Lower lobe of right lung (tissue), 2 donors: ENCODE measurements around the gene ZFYVE21. TPM values are rescaled to one million over a fixed set of nuclear protein-coding genes. Genes with fewer than 3 reads are reported as not detected.
A peak's percentile ranks its signal among the peaks of the same experiment; 100 is the strongest.

Experiments used
- ATAC-seq, 2 donors: fragments of 200-7000 bp; cut with Tn5 transposase; one replicate each; pipeline ENCODE4 v1.9.1; 2020 to 2022; ENCODE audit warnings: mild to moderate bottlenecking in 2 of 2, moderate library complexity in 2 of 2
- DNase-seq: peaks from one replicate; pipeline ENCODE4 v3.0.0-alpha.2; 2020
- H3K27ac ChIP-seq: fragments of 200-600 bp; one replicate; pipeline ENCODE4 v1.8.0; 2022
- H3K27me3 ChIP-seq: fragments of 200-600 bp; one replicate; pipeline ENCODE4 v1.8.0; 2022; ENCODE audit warnings: low read depth
- H3K36me3 ChIP-seq: fragments of 200-600 bp; one replicate; pipeline ENCODE4 v1.8.0; 2022; ENCODE audit warnings: mild to moderate bottlenecking
- H3K4me1 ChIP-seq: fragments of 200-600 bp; one replicate; pipeline ENCODE4 v1.8.0; 2022
- H3K4me3 ChIP-seq: fragments of 200-600 bp; one replicate; pipeline ENCODE4 v1.8.0; 2022; ENCODE audit warnings: mild to moderate bottlenecking
- H3K9me3 ChIP-seq: fragments of 200-600 bp; one replicate; pipeline ENCODE4 v1.8.0; 2022
- CTCF ChIP-seq: fragments of 200-600 bp; IDR thresholded peaks from one replicate; pipeline ENCODE4 v1.8.0; 2022; ENCODE audit warnings: antibody characterized with exemption, mild to moderate bottlenecking
- intact Hi-C: fragments of 100-400 bp; cut with DNase I; formaldehyde crosslinking; loops from one replicate; pipeline ENCODE4 v1.11.0; 2022
- total RNA-seq: library from RNA; stranded (reverse); fragmentation: NEBNext Ultra II Directional; extraction: Animal tissue kit (Norgen Biotek cat#: 25700); gene quantifications from one replicate; pipeline ENCODE4 v1.2.1, GENCODE V29; 2021
- donor health status: DM: no; HTN: yes; CAD: no; lungs with severe emphysema.

The ZFYVE21 gene
- total RNA-seq, 1 donor from 2014 or later: 49.4 TPM

- no peaks in the 10 kb centered on the region for H3K9me3 ChIP-seq
- H3K36me3 ChIP-seq: peaks cover 46% of the 10 kb centered on the region
- H3K4me1 ChIP-seq: peaks cover 29% of the 10 kb centered on the region
- TF ChIP-seq CTCF: no peak
- H3K4me3 ChIP-seq: no peak overlapping the region
- H3K27ac ChIP-seq: no peak overlapping the region
- no peak for DNase-seq
- H3K27me3 ChIP-seq: no peaks in the 10 kb centered on the region
- no peak for ATAC-seq
- intact Hi-C loops: no loop called here
Observed at GRCh38 chr14:103726474-103726873, 10.9 kb downstream of the ZFYVE21 start.

GRCh38 chr14:103727313-103727980 is 11.8 kb downstream of the ZFYVE21 start:
- H3K27me3 ChIP-seq: no peaks in the 10 kb centered on the region
- ATAC-seq: peak; percentile 69 to 71
- intact Hi-C loops: no loop called here
- no peak overlapping the region for H3K27ac ChIP-seq
- H3K36me3 ChIP-seq: peaks cover 55% of the 10 kb centered on the region
- no peak overlapping the region for H3K4me3 ChIP-seq
- H3K9me3 ChIP-seq: no peaks in the 10 kb centered on the region
- TF ChIP-seq CTCF: peak; percentile 26
- H3K4me1 ChIP-seq: peaks cover 29% of the 10 kb centered on the region
- peak; percentile 74 for DNase-seq

- Histone ChIP-seq H3K27me3 (no peaks in the 10 kb centered on the region), H3K27ac (no peak overlapping the region), H3K36me3 (peaks cover 62% of the 10 kb centered on the region), H3K4me1 (peaks cover 22% of the 10 kb centered on the region), H3K9me3 (no peaks in the 10 kb centered on the region), H3K4me3 (no peak overlapping the region)
- DNase-seq: no peak
- no peak for ATAC-seq
- no peak for TF ChIP-seq CTCF
- intact Hi-C loops: no loop called here
Observed at GRCh38 chr14:103728141-103728540, 12.5 kb downstream of the ZFYVE21 start.

GRCh38 chr14:103728721-103729120 is 13.1 kb downstream of the ZFYVE21 start:
- intact Hi-C loops: no loop called here
- no peaks in the 10 kb centered on the region for H3K9me3 ChIP-seq
- peaks cover 16% of the 10 kb centered on the region for H3K4me1 ChIP-seq
- no peak overlapping the region for H3K4me3 ChIP-seq
- TF ChIP-seq CTCF: no peak
- ATAC-seq (peak; percentile 13 to 25), DNase-seq (no peak)
- H3K27me3 ChIP-seq: no peaks in the 10 kb centered on the region
- H3K36me3 ChIP-seq: peaks cover 67% of the 10 kb centered on the region
- no peak overlapping the region for H3K27ac ChIP-seq

GRCh38 chr14:103729496-103730448 is 14.2 kb downstream of the ZFYVE21 start:
- peaks cover 6% of the 10 kb centered on the region for H3K4me1 ChIP-seq
- no peaks in the 10 kb centered on the region for H3K27me3 ChIP-seq
- ATAC-seq (no peak), DNase-seq (peak; percentile 34)
- intact Hi-C loops: no loop called here
- peaks cover 78% of the 10 kb centered on the region for H3K36me3 ChIP-seq
- no peak overlapping the region for H3K27ac ChIP-seq
- H3K4me3 ChIP-seq: no peak overlapping the region
- H3K9me3 ChIP-seq: no peaks in the 10 kb centered on the region
- no peak for TF ChIP-seq CTCF
